Breast epithelium (tissue), 3 donors: ENCODE measurements around the gene ST6GAL1.

Experiments
- CTCF ChIP-seq, 3 donors: fragments of 450-650 bp; IDR thresholded peaks; one replicate each; pipeline ENCODE4 v1.5.1; 2016 to 2017; ENCODE audit warnings: antibody characterized with exemption in 3 of 3, mild to moderate bottlenecking in 3 of 3, moderate library complexity in 3 of 3
- POLR2A ChIP-seq: fragments of 450-650 bp; IDR thresholded peaks from one replicate; pipeline ENCODE4 v1.6.1; 2016; ENCODE audit warnings: antibody characterized with exemption, mild to moderate bottlenecking, moderate library complexity

GRCh38 chr3:186964616-186965015 lies 34.3 kb downstream of the ST6GAL1 start:
- no peak for TF ChIP-seq CTCF (IDR thresholded peaks at IDR 0.05)
- no peak for TF ChIP-seq POLR2A
